ENCODE measurements around the gene CUL2.

- TF ChIP-seq, protein P1, sequence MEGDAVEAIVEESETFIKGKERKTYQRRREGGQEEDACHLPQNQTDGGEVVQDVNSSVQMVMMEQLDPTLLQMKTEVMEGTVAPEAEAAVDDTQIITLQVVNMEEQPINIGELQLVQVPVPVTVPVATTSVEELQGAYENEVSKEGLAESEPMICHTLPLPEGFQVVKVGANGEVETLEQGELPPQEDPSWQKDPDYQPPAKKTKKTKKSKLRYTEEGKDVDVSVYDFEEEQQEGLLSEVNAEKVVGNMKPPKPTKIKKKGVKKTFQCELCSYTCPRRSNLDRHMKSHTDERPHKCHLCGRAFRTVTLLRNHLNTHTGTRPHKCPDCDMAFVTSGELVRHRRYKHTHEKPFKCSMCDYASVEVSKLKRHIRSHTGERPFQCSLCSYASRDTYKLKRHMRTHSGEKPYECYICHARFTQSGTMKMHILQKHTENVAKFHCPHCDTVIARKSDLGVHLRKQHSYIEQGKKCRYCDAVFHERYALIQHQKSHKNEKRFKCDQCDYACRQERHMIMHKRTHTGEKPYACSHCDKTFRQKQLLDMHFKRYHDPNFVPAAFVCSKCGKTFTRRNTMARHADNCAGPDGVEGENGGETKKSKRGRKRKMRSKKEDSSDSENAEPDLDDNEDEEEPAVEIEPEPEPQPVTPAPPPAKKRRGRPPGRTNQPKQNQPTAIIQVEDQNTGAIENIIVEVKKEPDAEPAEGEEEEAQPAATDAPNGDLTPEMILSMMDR (IDR thresholded peaks at IDR 0.05): no peak
- TF ChIP-seq POLR2AphosphoS5 (IDR thresholded peaks at IDR 0.05; ENCODE audit: low read depth, low read length) (no peak), TCF7L2 (IDR thresholded peaks at IDR 0.05; ENCODE audit: low read depth, low read length) (no peak), SIN3A (IDR thresholded peaks at IDR 0.05; ENCODE audit: borderline replicate concordance, insufficient read depth, low read depth, low read length) (no peak), REST (IDR thresholded peaks at IDR 0.05; ENCODE audit: insufficient read depth in 1 of 2, low read depth in 2 of 2, low read length in 1 of 2) (no peak)
These were observed 53.0 kb downstream of the CUL2 start for GRCh38 chr10:35037104-35037503.
